EL (cell line): ENCODE results near the gene KRTAP5-8.
"Not testable (repeated sequence)": the region's sequence is repeated elsewhere in the genome, so short reads cannot be mapped to it uniquely, and the experiment has no call there.

Experiments
- DNase-seq: peaks from one replicate; pipeline ENCODE4 v3.0.0-alpha.2; 2016

KRTAP5-8 gene

GRCh38 chr11:71544525-71545214 is 6.8 kb downstream of the KRTAP5-8 start:
- DNase-seq: no peak

DNA sequence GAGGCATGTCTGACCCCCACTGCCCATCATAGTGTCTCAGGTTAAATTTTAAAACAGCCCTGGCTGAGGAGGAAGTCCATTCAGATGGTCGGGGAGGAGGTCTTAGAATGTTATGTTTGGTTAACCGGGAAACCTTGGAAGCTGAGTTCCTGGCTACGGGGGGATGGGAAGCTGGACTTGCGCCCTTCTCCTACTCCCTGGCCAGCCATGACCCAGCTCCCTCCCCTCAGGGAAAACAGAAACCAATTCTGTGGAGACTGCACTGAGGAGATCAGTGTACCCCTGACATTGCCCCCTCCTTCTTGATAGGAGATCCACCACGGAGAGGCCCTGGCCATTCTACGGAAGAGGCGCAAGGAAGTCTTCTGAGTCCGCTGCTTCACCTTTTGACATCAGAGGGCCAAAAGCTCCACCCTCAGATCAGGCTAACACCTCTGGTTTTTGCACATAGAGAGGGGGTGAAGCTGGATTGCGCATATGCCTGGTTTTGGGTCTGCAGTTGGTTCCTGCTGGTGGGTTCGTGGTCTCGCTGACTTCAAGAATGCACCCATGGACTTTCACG is 7.7 kb downstream of the KRTAP5-8 start:
- no peak for DNase-seq

- DNase-seq: no peak
Measured at GRCh38 chr11:71548120-71548519, 10.3 kb downstream of the KRTAP5-8 start, which contains the start of gene KRTAP5-9. KRTAP5-9 (plus strand) TSS chr11:71548420; CDS start chr11:71548658, 238 bp downstream.

- DNase-seq: no peak
Measured at GRCh38 chr11:71548716-71549151, 10.9 kb downstream of the KRTAP5-8 start.

DNA sequence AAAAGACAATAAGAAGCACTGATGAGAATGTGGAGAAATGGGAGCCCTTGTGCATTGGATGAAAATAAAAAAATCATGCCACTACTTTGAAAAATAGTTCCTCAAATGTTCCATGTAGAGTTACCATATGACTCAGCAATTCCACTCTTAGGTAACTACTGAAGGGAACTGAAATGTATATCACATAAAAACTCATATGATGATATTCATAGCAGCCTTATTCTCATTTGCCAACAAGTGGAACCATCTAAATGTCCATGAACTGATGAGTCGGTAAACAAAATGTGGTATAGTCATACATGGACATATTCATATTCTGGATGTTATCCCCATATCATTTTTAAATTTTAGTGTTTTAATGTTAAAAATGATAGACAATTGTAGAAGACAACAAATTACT is 13.9 kb downstream of the KRTAP5-8 start:
- no peak for DNase-seq

DNA sequence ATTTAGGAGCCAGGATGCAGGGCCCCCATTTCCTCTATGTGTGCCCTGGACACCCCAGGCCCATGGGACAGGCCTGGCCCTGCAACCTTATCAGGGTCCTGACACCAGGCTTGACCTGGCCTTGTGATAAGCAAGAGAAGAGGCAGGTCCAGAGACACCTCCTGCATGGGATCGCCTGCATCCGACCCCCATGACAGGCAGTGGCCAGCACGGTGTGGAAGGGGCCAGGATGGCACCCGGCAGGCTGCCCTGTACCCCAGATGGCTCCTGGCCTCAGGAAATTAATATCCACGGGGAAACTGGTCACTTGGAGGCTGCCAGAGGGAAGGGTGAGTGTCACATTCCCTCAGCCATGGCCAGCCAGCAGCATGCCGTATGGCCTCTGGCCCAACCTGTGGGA is 17.2 kb downstream of the KRTAP5-8 start:
- no peak for DNase-seq

- no peak for DNase-seq
Measured at GRCh38 chr11:71555508-71555907, 17.7 kb downstream of the KRTAP5-8 start.

GRCh38 chr11:71556018-71556417 is 18.2 kb downstream of the KRTAP5-8 start:
- DNase-seq: no peak

- DNase-seq: no peak
Measured at GRCh38 chr11:71557257-71557656, 19.4 kb downstream of the KRTAP5-8 start.

DNA sequence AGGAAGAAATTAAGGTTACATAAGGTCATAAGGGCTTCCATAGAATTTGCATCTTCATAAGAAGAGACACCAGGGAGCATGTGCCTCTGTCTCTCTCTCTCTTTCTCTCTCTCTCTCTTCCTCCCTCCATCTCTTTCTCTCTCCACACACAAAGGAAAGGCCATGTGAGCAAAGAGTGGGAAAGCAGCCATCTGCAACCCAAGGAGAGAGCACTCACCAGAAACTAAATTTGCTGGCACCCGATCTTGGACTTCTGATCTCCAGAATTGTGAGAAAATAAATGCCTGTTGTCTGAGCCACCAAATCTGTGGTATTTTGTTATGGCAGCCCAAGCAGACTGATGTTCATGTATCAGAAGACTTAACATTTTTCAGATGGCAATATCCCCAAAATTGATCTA is 21.2 kb downstream of the KRTAP5-8 start:
- DNase-seq: no peak

DNA sequence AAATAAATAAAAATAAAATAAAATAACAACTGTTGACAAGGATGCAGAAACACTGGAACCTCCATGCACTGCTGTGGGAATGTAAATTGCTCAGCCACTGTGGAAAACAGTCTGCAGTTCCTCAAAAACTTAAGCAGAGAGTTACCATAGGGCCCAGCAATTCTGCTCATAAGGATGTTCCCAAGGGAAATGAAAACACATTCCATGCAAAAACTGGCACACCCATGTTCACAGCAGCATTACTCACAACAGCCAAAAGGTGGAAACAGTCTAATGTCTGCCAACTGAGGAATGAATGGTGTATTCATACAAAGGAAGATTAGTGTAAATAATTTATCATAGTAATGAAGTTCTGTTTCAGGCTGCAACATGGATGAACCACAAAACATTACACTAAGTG is 24.3 kb downstream of the KRTAP5-8 start:
- no peak for DNase-seq

DNA sequence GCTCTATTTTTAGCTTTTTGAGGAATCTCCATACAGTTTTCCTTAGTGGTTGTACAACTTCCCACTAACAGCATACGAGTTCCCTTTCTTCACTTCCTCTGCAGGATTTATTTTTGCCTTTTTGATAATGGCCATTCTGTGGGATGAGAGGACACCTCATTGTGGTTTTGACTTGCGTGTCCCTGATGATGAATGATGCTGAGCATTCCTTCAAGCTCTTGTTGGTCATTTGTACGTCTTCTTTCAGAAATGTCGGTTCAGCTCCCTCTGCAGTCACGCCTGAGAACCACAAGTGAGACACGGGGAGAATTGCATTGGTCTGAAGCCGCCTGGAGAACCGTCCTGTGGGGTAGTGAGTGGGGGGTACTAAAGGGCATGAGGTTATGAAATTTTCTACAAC is 25.6 kb downstream of the KRTAP5-8 start:
- DNase-seq: peak; percentile 62

- DNase-seq: no peak
Measured at GRCh38 chr11:71564430-71564829, 26.6 kb downstream of the KRTAP5-8 start.

DNA sequence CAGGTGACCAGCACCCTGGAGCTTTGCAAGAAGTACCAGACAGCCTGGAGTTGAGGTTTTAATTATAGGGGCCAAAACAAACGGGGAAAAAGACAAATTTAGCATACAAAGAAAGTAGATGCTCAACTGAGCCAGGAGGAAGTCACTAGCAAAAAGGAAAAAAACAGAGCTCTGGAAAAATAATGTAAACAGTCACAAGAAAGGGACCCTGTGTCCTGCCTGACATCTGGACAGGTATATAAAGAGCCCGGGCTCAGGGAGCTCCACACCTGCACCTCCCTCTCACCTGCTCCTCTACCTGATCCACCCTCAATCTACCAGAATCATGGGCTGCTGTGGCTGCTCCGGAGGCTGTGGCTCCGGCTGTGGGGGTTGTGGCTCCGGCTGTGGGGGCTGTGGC is 27.4 kb downstream of the KRTAP5-8 start, which contains the start of gene KRTAP5-10:
KRTAP5-10 (plus strand) TSS at position 301 of the 400 bp plus-strand sequence; CDS start at position 326, 25 bp downstream.
- no peak for DNase-seq

DNA sequence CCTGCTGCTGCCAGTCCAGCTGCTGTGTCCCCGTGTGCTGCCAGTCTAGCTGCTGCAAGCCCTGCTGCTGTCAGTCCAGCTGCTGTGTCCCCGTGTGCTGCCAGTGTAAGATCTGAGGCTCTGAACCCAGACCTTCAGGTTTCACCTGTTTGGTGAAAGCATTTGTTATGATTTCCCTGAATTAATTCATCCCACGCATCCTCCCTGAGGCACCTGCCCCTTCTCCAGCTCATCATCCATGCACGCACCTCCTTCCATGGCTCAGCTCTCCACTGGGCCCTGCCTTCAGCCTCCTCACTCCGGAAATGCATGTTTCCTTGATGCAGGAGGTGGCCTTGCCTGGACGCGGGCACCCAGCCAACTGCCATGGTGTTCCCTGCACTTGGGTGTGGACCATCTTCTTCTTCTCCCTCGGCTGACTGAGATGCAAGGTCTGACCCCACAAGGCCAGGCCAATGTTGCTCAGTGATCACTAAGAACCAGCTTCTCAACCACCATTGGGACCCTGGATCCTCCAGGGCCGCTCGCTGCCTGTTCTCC is 28.3 kb downstream of the KRTAP5-8 start:
- no peak for DNase-seq

DNA sequence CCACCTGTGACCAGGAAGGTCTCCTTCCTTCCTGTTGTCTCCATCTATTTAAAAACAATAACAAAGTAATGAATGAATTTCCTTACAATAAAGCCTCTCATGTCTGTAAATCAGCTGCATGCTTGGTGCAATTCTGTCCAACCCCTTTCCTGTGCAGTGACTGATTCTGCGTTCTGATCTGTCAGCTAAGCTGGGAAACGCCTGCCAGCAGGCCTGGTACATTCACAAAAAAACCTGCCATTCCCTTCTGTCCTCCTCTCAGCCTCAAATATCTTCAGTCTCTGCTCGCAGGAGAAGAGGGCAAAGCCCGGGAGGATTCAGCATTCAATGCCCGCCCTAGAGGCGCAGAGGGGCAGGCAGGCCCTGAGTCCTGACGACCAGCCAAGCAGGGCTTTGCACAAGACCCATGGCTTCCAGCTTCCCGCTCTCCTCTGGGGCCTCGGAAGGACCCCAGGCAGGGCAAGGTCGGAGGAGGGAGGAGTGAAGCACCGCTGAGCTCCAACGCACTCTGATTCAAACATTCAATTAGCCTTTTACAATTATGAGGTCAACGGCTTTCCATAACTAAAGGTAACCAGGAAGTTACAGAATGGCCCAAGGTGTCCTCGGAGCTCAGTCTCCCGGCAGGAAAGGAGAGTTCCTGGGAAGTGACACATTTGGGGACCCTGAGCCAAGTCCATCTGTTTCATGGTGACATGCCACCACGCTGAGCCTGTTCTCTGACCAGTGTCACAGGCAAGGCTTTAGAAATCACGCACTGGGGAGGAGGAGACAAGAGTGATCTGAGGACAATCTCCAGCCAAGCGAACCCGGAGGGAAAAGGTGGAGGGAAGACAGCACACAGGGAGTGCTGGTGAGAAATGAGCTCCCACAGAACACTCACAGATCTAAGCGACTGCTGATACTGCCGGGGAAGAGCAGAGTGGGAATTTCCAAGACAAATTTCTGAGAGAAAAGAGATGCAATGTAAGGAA is 29.1 kb downstream of the KRTAP5-8 start:
- not testable (repeated sequence) for DNase-seq

DNA sequence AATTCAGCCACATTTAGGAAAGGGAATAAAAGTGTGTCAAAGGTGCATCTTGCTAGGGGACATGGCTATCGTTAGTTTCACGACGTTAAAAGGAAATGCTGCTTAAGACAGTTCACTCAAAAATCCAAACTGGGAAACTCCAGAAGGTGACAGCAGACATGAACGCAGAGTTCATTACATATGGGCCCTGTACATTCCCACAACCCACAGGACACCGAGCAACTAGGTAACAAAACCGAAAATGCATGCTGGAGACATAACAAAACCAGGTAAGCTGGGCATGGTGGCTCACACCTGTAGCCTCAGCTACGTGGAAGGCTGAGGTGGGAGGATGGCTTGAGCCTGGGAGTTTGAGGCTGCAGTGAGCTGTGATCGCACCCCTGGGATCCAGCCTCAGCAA is 29.8 kb downstream of the KRTAP5-8 start:
- DNase-seq: not testable (repeated sequence)

GRCh38 chr11:71568704-71569349 is 31.0 kb downstream of the KRTAP5-8 start:
- no peak for DNase-seq

DNA sequence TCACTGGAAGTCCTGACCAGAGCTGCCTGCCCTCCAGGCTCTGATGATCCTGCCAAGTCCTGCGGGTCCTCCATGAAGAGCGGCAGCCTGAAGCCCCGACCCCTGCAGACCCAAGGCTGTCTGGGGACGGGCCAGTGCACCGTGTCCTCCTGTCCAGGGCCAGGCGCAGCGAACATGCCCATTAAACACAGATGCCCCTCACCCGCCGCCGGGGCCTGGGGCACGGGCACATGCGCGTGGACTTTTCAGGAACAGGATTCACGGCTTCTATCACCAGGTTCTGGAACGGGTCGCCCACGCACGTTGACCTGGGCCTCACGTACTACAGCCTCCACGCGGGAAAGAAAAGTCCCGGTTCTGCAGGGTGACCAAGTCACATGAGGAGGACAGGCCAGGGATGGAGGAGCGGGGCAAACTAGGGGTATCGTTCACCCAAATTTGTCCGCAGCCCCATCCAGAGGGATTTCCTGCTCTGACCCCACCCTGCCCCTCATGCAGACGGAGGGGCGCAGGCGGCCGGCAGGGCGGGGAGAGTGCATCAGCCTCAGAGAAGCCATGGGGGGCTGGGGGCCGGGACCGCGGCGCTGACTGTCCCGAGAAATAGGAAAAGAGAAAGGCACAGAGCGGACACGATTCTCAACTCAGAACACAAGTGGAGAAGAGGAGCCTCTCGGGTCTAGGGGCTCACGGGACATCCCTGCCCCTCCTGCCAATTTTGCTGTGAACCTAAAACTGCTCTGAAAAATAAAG is 33.5 kb downstream of the KRTAP5-8 start:
- DNase-seq: not testable (repeated sequence)

DNA sequence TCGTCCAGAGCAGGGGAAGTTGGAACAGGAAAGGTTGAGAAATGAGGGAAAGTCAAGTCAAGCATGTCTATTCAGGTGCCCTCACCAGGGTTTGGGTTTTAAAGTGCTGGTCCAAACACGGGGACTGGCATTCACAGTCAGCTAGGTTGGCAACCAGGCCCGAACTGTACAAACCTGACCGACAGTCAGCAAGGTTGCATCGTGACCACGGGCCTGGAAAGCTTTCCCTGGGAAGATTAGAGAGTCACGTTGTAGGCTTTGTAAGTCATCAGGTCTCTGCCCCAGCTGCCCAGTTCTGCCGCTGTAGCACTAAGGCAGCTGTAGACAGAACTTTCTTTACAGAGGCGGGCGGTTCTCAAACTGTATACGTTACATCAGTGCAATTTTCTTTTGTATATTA is 35.0 kb downstream of the KRTAP5-8 start:
- DNase-seq: no peak

GRCh38 chr11:71574418-71574817 is 36.6 kb downstream of the KRTAP5-8 start:
- DNase-seq: no peak
